Activated T-cell treated with anti-CD3 and anti-CD28 coated beads for 48 hours (primary cell): ENCODE data around the gene TPM4.
A peak's percentile ranks its signal among the peaks of the same experiment; 100 is the strongest.
"Not testable (repeated sequence)": the region's sequence is repeated elsewhere in the genome, so short reads cannot be mapped to it uniquely, and the experiment has no call there.

Experiments
- DNase-seq: peaks from one replicate; pipeline ENCODE4 v3.0.0-alpha.2; 2020; ENCODE audit warnings: low read depth

TPM4 gene

GRCh38 chr19:16073481-16073880, 2.8 kb upstream of the TPM4 start:
- DNase-seq, result no peak

GRCh38 chr19:16073988-16074387, 2.3 kb upstream of the TPM4 start:
- no peak for DNase-seq

- DNase-seq, result no peak
These were observed 1.6 kb upstream of the TPM4 start for GRCh38 chr19:16074488-16075365.

GRCh38 chr19:16075430-16076153, 703 bp upstream of the TPM4 start:
- DNase-seq, result no peak

GRCh38 chr19:16076958-16077611, 790 bp downstream of the TPM4 start:
- DNase-seq, result no peak

GRCh38 chr19:16077984-16078758, 1.9 kb downstream of the TPM4 start:
- DNase-seq, result peak; percentile 30

GRCh38 chr19:16078759-16079707, 2.7 kb downstream of the TPM4 start:
- DNase-seq, result peak; percentile 41

- DNase-seq, result no peak
These were observed 7.9 kb downstream of the TPM4 start for GRCh38 chr19:16084067-16084685.

- no peak for DNase-seq
These were observed 8.8 kb downstream of the TPM4 start for GRCh38 chr19:16085115-16085514.

- DNase-seq, result not testable (repeated sequence)
These were observed 11.1 kb downstream of the TPM4 start for GRCh38 chr19:16087404-16087803.

GRCh38 chr19:16087940-16088339, 11.6 kb downstream of the TPM4 start:
- DNase-seq, result no peak

- no peak for DNase-seq
These were observed 12.2 kb downstream of the TPM4 start for GRCh38 chr19:16088351-16089009.

- no peak for DNase-seq
These were observed 12.9 kb downstream of the TPM4 start for GRCh38 chr19:16089010-16089846.

GRCh38 chr19:16091546-16092475, 15.5 kb downstream of the TPM4 start:
- DNase-seq, result no peak

GRCh38 chr19:16094360-16095070, 18.2 kb downstream of the TPM4 start:
- no peak for DNase-seq

- no peak for DNase-seq
These were observed 18.8 kb downstream of the TPM4 start for GRCh38 chr19:16095071-16095571.
